Measurements from ENCODE around the gene GPR137. TPM values are rescaled to one million over a fixed set of nuclear protein-coding genes. Genes with fewer than 3 reads are reported as not detected.
A peak's percentile ranks its signal among the peaks of the same experiment; 100 is the strongest.

The GPR137 gene
- total and polyA plus RNA-seq, 2 experiments from 2014 or later, result 25.2 to 63.9 TPM

DNA sequence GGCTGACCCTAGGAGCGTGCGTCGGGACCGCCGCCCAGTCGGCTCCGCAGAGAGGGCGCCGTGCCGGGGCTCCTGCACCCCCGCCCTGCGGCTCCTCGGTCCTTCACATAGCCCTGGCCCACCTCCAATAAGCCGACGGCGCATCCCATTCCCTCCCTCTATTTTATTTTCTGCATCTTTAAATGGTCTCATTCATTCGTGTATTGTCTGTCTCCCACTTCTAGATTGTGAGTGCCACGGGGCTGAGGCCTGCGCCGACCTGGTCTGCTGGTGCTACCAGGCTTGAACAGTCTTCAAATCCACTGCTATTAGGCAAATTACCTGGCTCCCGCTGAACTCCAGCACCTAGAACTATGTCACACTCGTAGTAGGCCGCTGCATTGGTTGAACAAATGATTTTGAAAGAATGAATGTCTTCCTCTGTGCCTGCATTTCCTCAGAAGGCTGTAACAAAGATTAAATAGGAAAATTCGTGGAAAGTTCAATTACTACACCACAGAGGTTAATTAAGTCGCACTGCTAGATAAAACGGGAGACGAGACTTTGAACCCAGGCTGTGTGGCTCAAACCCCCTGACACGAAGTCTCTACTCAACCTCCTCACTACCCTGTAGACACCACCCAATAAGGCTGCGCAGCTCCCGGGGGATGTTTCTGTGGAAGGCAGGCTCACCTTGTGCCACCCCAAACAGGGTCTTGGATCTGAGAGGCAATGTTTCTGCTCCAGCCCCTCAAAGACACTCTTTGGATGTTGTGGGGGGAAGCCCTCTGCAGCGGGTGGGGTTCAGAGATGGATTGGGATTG, 37.7 kb upstream of the GPR137 start:
- Histone ChIP-seq H3K4me3 (peak overlapping the region; percentile 99), H3K27me3 (no peaks in the 10 kb centered on the region), H3K9me2 (replicated peaks; ENCODE audit: insufficient read depth) (no peaks in the 10 kb centered on the region), H3K4me1 (ENCODE audit: insufficient read depth) (peaks cover 21% of the 10 kb centered on the region), H3K4me2 (peak overlapping the region; percentile 100), H3K79me2 (peaks cover 32% of the 10 kb centered on the region), H3K9me3 (ENCODE audit: low read depth) (no peaks in the 10 kb centered on the region), H4K20me1 (ENCODE audit: insufficient read depth, poor library complexity, severe bottlenecking) (peaks cover 4% of the 10 kb centered on the region), H3K27ac (no peak overlapping the region), H3K36me3 (replicated peaks; ENCODE audit: insufficient read depth, low read depth) (no peaks in the 10 kb centered on the region), H2AFZ (peak overlapping the region; percentile 97)
- 40% methylated on average over 31 of the region's 31 CpGs for WGBS (ENCODE audit: low lambda C conversion rate, missing lambda C conversion rate)
- TF ChIP-seq EZH2phosphoT487 (IDR thresholded peaks at IDR 0.05; ENCODE audit: low read depth, severe bottlenecking, unreplicated experiment) (no peak), EZH2 (IDR thresholded peaks at IDR 0.05; ENCODE audit: borderline replicate concordance) (no peak)
- TF ChIP-seq, protein P1, sequence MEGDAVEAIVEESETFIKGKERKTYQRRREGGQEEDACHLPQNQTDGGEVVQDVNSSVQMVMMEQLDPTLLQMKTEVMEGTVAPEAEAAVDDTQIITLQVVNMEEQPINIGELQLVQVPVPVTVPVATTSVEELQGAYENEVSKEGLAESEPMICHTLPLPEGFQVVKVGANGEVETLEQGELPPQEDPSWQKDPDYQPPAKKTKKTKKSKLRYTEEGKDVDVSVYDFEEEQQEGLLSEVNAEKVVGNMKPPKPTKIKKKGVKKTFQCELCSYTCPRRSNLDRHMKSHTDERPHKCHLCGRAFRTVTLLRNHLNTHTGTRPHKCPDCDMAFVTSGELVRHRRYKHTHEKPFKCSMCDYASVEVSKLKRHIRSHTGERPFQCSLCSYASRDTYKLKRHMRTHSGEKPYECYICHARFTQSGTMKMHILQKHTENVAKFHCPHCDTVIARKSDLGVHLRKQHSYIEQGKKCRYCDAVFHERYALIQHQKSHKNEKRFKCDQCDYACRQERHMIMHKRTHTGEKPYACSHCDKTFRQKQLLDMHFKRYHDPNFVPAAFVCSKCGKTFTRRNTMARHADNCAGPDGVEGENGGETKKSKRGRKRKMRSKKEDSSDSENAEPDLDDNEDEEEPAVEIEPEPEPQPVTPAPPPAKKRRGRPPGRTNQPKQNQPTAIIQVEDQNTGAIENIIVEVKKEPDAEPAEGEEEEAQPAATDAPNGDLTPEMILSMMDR (IDR thresholded peaks at IDR 0.05; ENCODE audit: poor library complexity), result no peak
- no peak for DNase-seq (ENCODE audit: low spot score)

DNA sequence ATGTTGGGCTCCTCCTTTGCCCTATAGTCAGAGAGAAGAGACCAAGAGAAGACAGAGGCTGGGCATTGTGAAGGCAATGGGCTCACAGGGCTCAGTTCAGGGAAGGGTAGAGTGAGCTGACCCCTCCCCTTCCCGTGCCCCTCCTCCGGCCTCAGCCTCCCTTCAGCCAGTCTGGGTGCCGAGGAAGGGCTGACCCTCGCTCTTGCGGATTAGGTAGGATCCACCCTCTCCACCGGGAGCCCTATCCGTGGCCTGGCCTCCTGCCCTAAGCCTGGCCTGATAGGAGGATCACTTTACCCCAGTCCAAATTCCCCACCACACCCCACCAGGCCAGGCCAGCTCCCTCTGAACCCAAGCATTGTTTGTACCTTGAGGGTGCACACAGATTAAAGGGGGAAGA, 37.1 kb upstream of the GPR137 start:
- no peak overlapping the region for H3K4me2 ChIP-seq
- no peaks in the 10 kb centered on the region for H3K27me3 ChIP-seq
- H3K27ac ChIP-seq, result no peak overlapping the region
- DNase-seq (ENCODE audit: low spot score), result no peak
- TF ChIP-seq EZH2 (IDR thresholded peaks at IDR 0.05; ENCODE audit: borderline replicate concordance), result no peak
- no peak overlapping the region for H2AFZ ChIP-seq
- H3K4me3 ChIP-seq, result no peak overlapping the region
- H3K36me3 ChIP-seq (replicated peaks; ENCODE audit: insufficient read depth, low read depth), result no peaks in the 10 kb centered on the region
- 76% methylated on average over 5 of the region's 7 CpGs for WGBS (ENCODE audit: low lambda C conversion rate, missing lambda C conversion rate)
- H4K20me1 ChIP-seq (ENCODE audit: insufficient read depth, poor library complexity, severe bottlenecking), result peaks cover 5% of the 10 kb centered on the region
- H3K9me3 ChIP-seq (ENCODE audit: low read depth), result no peaks in the 10 kb centered on the region
- no peaks in the 10 kb centered on the region for H3K9me2 ChIP-seq (replicated peaks; ENCODE audit: insufficient read depth)
- H3K4me1 ChIP-seq (ENCODE audit: insufficient read depth), result peaks cover 21% of the 10 kb centered on the region
- peaks cover 32% of the 10 kb centered on the region for H3K79me2 ChIP-seq

- Histone ChIP-seq H3K9me3 (ENCODE audit: low read depth) (no peaks in the 10 kb centered on the region), H3K36me3 (replicated peaks; ENCODE audit: insufficient read depth, low read depth) (no peaks in the 10 kb centered on the region), H3K9me2 (replicated peaks; ENCODE audit: insufficient read depth) (no peaks in the 10 kb centered on the region), H3K4me1 (ENCODE audit: insufficient read depth) (peaks cover 21% of the 10 kb centered on the region), H3K79me2 (peaks cover 32% of the 10 kb centered on the region), H3K27ac (no peak overlapping the region), H3K27me3 (no peaks in the 10 kb centered on the region), H3K4me3 (no peak overlapping the region), H3K4me2 (no peak overlapping the region), H4K20me1 (ENCODE audit: insufficient read depth, poor library complexity, severe bottlenecking) (peaks cover 5% of the 10 kb centered on the region), H2AFZ (no peak overlapping the region)
- DNase-seq (ENCODE audit: low spot score), result no peak
- no peak for TF ChIP-seq EZH2 (IDR thresholded peaks at IDR 0.05; ENCODE audit: borderline replicate concordance)
- no peak for TF ChIP-seq EZH2phosphoT487 (IDR thresholded peaks at IDR 0.05; ENCODE audit: low read depth, severe bottlenecking, unreplicated experiment)
- TF ChIP-seq, protein P1 (IDR thresholded peaks at IDR 0.05; ENCODE audit: poor library complexity), result no peak
- WGBS (ENCODE audit: low lambda C conversion rate, missing lambda C conversion rate), result 98% methylated on average over 4 of the region's 4 CpGs
Observed at GRCh38 chr11:64249038-64249437, 36.6 kb upstream of the GPR137 start.

DNA sequence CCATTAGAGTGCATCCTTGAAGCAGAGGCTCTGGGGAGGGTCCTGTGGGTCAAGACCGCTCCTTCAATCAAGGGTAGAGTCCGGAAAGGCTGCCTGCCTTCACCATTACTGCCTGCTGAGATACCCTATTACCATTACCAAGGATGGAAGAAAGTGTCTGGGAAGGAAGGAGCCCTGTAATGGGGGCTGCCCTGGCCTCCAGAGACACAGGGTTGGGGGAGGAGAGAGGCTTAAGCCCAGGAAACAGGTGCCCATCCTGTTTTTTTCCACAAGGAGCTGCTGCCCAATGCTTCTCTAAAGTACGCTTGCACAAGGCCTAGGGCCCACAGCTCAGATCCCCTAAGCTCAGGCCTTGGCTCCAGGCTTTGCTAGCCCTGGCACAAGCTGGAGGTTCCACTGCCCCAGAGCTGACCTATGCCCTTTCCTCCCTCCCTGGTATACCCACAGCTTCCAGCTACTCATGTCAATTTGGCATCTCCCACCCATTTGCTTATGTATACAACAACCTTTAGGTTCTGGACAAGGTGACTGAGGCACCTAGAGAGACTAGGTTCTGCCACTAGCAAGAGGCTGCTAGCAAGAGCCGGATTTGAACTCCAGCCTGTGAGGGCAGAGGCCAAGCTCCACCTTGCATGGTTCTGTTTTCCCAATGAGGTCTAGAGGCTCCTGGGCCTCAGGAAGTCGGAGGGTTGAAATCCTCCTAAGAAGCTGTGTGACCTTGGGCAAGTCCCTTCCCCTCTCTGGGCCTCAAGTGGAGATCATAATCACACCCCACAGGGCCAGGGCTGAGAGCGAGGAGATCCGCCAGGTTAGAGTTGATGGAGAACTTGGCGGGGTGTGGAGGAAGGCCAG, 35.9 kb upstream of the GPR137 start:
- H3K27ac ChIP-seq, result no peak overlapping the region
- H3K4me2 ChIP-seq, result no peak overlapping the region
- H3K4me1 ChIP-seq (ENCODE audit: insufficient read depth), result peaks cover 21% of the 10 kb centered on the region
- H3K9me3 ChIP-seq (ENCODE audit: low read depth), result no peaks in the 10 kb centered on the region
- no peak overlapping the region for H2AFZ ChIP-seq
- whole genome bisulfite sequencing (ENCODE audit: low lambda C conversion rate, missing lambda C conversion rate), result 89% methylated on average over 8 of the region's 8 CpGs
- DNase-seq (ENCODE audit: low spot score), result no peak
- no peak overlapping the region for H3K4me3 ChIP-seq
- no peaks in the 10 kb centered on the region for H3K27me3 ChIP-seq
- peaks cover 5% of the 10 kb centered on the region for H4K20me1 ChIP-seq (ENCODE audit: insufficient read depth, poor library complexity, severe bottlenecking)
- H3K79me2 ChIP-seq, result peaks cover 32% of the 10 kb centered on the region
- TF ChIP-seq EZH2phosphoT487 (IDR thresholded peaks at IDR 0.05; ENCODE audit: low read depth, severe bottlenecking, unreplicated experiment) (no peak), EZH2 (IDR thresholded peaks at IDR 0.05; ENCODE audit: borderline replicate concordance) (no peak)
- TF ChIP-seq, protein P1 (IDR thresholded peaks at IDR 0.05; ENCODE audit: poor library complexity), result no peak
- H3K36me3 ChIP-seq (replicated peaks; ENCODE audit: insufficient read depth, low read depth), result no peaks in the 10 kb centered on the region
- no peaks in the 10 kb centered on the region for H3K9me2 ChIP-seq (replicated peaks; ENCODE audit: insufficient read depth)

Data from hepatocyte (in vitro differentiated cells).